NB4 (cell line): ENCODE results near the gene P2RY10.

Source experiments
- CTCF ChIP-seq: IDR thresholded peaks from one replicate; pipeline ENCODE4 v1.5.1; 2012; ENCODE audit warnings: low read depth, low read length
- MAX ChIP-seq: IDR thresholded peaks from 2 replicates; pipeline ENCODE4 v1.6.1; 2011; ENCODE audit warnings: low read depth, low read length
- POLR2A ChIP-seq: IDR thresholded peaks from 2 replicates; pipeline ENCODE4 v1.6.1; 2011; ENCODE audit warnings: mild to moderate bottlenecking; ENCODE audit not compliant: insufficient read length; ENCODE audit errors: extremely low read depth

GRCh38 chrX:78931814-78932213 lies 13.4 kb upstream of the P2RY10 start:
- TF ChIP-seq CTCF, result no peak
- TF ChIP-seq POLR2A, result no peak
- TF ChIP-seq MAX, result no peak
